Suppressor macrophage treated with lipopolysaccharide for 4 hours (primary cell): ENCODE measurements around the gene PRSS57.
"Not testable (repeated sequence)": the region's sequence is repeated elsewhere in the genome, so short reads cannot be mapped to it uniquely, and the experiment has no call there.

ENCODE experiments used
- DNase-seq: peaks from one replicate; pipeline ENCODE4 v3.0.0-alpha.2; 2020

The PRSS57 gene

DNA sequence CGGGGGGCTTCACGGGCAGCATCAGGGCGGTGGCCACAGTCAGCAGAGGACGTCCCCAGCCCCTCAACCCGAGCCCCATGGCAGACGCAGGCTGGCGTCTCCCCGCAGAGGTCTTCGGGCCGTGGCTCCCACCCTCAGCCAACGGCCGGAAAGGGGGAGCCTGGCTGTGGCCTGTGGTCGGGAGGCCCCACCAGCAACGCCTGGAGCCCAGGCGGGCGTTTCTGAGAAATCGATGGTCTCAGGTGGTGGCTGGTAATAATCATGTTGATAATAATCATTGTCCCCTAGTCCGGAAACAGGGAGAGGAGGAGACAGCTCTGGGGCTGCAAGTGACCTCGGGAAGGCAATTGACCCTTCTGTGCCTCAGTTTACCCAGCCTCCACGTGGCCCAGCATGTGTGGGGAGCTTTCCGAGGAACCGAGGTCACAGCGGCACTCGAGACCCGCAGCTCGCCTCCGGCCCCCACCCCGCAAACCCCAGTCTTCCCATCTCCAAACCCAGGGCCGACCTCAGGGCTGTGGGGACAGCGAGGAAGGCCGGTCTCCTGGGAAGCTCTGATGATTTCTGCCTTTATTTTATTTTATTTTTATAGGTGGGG lies at the start of gene PRSS57:
TSS of gene PRSS57 (minus strand) at position 101 of the 598 bp plus-strand sequence. CDS start at position 79, 22 bp downstream.
- DNase-seq = no peak

DNA sequence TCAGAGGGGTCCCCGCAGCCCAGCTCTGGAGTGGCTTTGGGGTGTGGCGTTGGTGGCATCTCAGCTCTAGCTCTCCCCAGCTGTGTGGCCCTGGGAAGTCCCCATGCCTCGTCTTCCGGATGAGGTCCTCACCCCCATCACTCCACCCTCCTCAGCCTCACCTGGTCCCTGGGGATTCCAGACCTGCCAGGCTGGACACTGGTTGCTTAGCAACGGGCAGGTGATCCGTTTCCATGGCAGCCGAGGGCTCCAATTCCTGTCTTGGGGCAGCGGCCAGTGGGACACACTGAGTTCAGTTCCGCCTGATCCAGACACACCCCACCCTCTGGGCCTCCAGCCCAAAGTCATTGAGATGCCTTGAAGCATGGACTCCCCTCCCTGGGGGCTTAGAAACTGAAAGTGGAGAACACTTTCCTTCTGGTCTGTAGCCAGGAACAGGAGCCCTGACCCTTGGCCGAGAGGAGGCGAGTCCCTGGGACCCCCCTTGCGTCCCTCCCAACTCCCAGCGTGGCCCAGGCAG lies 48.0 kb upstream of the PRSS57 start:
- DNase-seq = no peak

DNA sequence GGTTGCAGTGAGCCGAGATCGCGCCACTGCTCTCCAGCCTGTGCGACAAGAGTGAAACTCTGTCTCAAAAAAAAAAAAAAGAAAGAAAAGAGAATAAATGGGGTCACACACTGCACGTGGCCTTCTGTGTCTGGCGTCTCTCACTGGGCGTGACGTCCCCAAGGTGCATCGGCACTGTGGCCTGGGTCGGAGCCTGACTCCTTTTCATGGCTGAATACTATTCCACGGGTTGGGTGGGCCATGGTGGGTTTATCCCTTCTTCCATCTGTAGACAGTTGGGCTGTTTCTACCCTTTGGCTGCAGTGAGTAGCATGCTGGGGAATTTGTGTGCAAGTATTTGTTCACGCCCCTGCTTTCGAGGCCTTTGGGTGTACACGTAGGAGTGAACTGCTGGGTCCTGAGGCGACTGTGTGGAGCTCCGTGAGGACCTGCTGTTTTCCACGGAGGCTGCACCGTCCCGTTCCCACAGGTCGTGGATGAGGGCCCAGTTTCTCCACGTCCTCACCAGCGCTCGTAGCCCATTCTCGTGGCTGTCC lies 47.4 kb upstream of the PRSS57 start:
- DNase-seq = no peak

DNA sequence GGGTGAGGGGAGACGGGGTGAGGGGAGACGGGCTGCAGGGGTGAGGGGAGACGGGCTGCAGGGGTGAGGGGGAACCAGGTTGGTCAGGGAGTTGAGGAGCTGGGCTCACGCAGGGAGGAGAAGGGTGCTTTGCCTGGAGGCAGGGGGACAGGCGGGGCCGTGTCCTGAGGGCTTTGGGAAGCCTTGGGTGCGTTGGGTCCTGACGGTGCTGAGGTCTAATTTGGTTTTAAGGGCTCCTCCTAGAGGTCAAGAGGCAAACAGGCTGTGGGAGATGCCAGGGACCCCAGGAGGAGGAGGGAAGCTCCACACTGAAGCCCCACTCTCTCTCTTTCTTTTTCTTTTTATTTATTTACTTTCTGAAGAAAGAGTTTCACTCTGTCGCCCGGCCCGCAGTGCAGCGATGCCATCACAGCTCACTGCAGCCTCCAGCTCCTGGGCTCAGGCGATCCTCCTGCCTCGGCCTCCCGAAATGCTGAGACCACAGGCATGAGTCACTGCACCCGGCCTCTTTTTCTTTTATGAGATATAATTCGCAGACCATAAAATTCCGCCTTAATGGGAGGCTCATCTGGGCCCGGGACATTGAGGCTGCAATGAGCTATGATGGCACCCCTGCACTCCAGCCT lies 46.4 kb upstream of the PRSS57 start:
- DNase-seq = peak; percentile 18

DNA sequence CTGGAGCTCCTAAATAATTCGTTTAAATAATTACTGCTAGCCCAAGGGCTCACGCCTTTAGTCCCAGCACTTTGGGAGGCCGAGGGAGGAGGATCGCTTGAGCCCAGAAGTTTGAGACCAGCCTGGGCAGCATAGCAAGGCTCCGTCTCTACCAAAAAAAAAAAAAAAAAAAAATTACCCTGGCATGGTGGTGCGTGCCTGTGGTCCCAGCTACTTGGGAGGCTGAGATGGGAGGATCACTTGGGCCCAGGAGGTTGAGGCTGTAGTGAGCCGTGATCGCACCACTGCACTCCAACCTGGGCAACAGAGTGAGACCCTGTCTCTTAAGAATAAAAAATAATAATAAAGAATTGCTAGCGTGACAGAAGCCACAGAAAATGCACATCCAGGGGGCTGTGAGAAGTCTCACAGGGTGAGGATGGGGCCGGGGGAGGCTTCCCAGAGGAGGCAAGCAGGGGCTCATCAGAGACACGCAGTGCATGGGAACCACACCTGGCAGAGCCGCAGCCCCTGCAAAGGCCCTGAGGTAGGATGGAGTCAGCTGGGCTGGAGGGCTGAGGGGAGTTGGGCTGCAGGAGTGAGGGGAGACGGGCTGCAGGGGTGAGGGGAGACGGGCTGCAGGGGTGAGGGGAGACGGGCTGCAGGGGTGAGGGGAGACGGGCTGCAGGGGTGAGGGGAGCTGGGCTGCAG lies 45.7 kb upstream of the PRSS57 start:
- not testable (repeated sequence) for DNase-seq

DNA sequence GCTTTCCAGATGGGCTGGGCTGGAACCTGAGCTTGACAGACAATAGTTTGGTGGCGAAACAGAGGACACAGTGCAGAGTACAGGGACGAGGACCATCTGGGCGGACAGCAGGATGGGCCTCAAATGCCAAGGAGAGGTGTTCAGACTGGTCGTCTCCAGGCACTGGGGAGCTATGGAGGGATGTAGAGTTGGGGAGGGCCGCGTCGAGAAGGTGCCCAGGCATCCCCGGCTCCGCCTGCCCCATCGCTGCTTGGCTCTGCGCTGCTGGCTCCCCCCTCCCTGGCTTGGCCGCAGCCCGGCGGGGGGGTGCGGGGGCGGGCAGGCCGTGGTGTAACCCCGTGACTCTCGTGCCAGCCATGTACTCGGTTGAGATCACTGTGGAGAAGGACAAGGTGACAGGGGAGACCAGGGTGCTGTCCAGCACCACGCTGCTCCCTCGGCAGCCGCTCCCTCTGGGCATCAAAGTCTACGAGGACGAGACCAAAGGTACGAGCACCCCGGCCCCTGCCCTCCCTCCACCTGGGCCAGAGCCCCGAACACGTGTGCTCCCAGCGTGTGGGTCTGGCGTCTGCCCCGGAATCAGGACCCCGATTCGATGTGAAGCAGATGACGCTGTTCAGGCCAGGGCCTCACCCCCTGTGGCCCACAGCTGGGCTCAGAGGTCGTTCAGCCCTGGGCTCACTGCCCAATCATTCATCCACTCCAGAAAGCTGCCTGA lies 44.9 kb upstream of the PRSS57 start:
- DNase-seq = no peak

DNA sequence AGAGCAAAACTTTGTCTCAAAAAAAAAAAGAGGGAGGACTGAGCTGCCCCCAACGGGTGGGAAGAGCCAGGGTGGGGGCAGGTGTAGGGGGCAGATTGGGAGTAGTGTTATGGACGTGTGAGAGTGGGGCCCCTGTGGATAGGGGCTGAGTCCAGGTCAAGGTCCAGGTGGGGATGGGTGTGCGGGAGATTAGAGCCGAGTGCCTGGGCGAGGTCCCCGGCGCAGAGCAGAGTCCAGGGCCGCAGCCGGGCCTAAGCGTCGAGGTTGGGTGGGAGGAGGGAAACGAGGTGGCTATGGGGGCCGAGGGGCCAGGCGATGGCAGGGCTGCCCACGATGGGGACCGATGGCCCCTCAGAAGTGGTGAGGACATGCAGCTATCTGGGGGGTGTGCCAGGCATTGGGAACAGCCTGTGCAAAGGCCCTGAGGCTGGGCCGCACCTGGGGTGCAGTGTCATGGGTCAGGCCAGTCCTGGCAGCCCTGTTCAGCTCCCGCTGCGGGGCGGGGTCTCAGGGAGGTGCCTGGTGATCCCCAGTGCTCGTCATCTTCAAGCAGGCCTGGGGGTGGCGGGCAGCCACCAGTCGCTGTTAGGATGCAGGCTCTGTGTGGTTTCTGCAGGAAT lies 43.4 kb upstream of the PRSS57 start:
- DNase-seq = no peak

DNA sequence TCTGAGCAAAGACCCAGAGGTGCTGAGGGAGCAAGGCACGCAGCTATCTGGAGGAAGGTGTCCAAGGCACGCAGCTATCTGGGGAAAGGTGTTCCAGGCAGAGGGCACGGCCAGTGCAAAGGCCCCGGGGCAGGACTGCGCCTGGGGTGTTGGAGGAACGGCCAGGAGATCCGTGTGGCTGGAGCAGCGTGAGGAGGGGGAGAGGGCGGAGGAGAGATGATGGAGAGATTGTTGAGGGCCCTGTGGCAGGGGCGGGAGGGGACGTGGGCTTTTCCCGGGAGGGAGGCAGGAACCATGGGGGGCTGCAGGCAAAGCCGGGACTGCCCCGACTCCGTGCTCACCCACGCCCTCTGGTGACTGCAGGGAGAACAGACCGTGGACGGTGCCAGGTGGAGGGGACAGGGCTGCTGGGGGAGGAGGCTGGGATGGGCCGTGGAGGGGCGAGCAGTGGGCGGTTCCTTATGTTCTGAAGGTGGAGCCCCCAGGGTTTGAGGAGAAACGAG lies 42.4 kb upstream of the PRSS57 start:
- DNase-seq = peak; percentile 47

DNA sequence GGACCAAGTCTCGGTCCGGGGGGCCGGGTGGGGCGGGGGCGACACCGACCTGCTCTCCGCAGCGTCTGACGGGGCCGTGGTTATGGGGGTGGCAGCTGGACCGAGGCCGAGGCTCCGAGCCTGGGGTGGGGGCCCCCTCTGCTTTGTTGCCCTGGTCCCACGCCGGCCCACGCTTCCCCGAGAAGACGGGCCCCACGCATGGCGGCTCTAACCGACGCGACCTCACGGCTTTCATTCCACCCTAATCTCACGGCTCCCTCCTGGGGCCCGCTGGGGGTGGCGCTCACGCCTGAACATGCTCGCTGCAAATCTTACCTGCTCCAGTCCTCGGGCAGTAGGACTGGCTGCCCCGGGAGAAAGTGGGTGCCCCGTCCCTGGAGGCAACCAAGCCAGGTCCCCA lies 40.9 kb upstream of the PRSS57 start:
- no peak for DNase-seq

DNA sequence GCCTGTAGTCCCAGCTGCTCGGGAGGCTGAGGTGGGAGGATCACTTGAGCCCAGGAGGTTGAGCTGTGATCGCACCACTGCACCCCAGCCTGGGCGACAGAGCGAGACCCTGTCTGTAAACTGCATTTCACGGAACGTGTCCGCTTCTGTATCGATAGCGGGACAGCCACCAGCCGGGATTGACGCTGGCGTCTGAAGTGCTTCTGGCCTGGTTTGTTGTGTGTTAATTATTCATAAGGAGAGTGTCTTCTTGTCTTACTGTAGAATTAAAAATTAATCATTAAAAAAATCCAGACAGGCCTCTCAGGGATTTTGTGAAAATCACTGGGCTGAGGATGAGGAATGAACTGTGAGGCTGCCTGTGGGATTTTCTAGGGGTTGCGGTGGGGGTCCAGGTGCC lies 39.5 kb upstream of the PRSS57 start:
- DNase-seq = no peak

DNA sequence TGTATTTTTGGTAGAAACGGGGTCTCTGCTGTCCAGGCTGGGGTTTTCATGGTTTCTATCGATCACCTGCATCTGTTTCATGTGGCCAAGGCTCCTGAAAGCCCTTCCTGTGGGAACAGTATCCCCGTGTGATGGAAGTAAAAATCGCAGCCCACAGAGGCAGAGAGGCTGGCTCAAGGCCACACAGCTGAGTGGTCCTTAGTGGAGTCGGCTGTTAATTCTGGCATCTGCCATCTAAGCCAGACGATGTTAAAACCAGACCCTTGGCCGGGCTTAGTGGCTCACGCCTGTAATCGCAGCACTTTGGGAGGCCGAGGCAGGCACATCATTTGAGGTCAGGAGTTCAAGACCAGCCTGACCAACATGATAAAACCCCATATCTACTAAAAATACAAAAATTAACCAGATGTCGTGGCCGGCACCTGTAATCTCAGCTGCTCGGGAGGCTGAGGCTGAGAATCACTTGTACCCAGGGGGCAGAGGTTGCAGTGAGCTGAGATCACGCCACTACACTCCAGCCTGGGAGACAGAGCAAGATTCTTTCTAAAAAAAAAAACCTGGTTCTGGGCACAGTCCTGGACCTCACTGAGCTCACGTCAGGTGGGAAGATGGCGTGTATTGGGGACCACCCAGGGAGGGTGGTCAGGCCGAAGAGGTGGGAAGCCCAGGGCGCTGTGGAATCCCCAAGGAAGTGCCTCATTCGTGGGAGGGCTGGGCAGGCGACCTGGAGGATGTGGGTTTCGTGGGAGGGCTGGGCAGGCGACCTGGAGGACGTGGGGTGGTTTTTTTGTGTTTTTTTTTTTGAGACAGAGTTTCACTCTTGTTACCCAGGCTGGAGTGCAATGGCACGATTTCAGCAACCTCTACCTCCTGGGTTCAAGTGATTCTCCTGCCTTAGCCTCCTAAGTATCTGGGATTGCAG lies 37.2 kb upstream of the PRSS57 start:
- DNase-seq = no peak

DNA sequence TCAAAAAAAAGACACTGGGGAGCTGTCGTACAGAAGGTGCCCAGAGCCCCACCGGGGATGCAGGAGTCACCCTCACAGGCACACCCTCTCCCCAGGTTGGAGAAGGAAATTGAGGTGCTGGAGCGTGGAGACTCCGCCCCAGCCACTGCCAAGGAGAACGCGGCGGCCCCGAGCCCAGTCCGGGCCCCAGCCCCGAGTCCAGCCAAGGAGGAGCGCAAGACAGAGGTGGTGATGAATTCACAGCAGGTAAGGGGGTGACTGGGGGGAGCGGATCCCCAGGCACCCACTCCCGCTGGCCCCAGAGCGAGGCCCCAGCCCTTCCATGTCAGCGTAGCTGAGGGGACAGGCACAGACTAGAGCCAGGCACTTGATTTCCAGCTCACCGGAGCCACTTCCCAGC lies 35.7 kb upstream of the PRSS57 start:
- DNase-seq = no peak

DNA sequence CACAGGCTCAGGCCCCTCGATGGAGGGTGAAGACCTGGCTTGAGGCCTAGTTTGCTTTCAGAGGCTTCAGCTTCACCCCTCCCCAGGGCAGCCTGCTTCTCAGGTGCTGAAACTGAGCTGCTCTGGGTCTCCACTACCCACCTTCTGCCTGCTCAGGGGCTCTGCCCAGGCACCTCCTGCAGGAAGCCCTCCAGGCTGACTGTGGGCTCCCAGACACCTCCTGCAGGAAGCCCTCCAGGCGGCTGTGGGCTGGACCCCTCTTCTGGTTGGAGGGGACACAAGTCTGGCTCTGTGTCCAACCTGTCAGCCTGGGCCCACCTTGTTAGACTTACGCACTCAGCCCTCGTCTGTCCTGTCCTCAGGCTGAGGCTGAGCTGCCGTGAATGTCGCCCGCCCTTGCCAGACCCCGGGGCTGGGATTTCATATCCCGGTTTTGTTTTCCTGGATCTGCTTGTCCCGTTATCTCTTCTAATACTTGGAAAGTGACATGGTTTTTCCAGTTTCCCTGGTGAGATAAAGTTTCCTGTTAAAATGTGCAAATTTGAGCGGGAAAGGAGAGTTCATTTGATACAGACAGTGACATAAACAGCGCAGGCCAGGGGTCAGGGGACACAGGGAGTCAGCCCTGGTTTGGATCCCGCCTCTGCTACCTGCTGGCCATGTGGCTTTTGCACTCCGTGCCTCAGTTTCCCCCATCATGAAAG lies 34.9 kb upstream of the PRSS57 start:
- no peak for DNase-seq

DNA sequence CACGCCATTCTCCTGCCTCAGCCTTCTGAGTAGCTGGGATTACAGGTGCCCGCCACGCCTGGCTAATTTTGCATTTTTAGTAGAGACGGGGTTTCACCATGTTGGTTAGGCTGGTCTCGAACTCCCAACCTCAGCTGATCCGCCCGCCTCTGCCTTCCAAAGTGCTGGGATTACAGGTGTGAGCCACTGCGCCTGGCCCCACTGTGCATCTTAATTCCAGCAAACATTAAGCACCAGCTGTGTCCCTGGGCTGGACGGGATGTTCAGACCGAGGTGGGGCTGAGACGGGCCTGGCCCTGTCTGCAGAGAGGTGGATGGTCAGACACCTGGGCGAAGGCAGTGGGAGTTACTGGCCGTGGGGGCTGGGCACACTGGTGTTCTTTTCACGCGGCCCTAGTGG lies 34.3 kb upstream of the PRSS57 start:
- DNase-seq = not testable (repeated sequence)

DNA sequence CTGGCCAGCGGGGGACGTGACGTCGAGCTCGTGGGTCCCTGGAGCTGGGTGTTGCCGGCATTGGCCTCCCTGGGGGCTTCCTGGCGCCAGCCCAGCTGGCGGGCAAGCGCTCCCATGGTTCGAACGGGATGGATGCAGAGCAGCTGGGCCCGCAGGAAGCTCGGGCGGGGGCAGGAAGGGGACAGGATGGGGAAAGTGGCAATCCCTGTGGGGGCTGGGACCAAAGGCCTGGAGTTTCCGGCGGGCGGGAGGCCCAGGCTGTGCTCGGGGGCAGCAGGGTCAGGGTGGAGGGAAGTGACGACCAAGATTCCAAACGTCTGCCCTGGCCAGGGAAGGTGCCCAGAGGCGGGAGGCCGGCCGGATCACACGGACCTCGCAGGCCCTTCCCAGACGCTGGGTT lies 32.8 kb upstream of the PRSS57 start:
- DNase-seq = no peak

DNA sequence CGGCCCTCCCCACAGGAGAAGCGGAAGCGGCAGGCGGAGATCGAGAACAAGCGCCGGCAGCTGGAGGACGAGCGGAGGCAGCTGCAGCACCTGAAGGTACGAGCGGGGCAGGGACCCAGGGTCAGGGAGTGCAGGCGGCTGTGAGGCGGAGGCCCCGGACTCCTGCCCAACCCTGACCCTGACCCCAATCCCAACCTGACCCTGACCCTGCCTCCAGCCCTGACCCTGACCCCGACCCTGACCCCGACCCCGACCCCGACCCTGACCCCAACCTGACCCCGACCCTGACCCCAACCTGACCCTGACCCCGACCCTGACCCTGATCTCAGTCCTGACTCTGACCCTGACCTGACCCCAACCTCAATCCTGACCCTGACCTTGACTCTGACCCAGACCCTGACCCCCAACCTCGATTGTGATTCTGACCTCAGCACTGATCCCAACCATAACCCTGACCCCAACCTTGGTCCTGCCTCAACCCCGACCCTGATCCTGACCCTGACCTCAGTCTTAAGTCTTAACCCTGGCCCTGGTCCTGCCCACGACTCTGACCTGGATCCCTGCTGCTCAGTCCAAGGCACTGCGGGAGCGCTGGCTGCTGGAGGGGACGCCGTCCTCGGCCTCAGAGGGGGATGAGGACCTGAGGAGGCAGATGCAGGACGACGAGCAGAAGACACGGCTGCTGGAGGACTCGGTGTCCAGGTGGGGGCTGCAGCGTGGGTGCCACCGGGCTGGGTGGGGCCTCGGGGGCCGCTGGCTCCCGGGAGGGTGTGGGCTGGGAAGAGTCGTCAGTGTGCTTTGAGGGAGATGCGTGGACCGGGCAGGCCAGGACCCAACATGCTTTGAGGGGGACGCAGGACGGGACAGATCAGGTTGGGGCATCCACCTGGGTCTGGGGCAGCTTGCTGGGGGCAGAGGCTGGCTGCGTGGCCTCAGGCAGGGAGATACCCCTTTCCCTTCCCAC lies 32.0 kb upstream of the PRSS57 start:
- DNase-seq = no peak

DNA sequence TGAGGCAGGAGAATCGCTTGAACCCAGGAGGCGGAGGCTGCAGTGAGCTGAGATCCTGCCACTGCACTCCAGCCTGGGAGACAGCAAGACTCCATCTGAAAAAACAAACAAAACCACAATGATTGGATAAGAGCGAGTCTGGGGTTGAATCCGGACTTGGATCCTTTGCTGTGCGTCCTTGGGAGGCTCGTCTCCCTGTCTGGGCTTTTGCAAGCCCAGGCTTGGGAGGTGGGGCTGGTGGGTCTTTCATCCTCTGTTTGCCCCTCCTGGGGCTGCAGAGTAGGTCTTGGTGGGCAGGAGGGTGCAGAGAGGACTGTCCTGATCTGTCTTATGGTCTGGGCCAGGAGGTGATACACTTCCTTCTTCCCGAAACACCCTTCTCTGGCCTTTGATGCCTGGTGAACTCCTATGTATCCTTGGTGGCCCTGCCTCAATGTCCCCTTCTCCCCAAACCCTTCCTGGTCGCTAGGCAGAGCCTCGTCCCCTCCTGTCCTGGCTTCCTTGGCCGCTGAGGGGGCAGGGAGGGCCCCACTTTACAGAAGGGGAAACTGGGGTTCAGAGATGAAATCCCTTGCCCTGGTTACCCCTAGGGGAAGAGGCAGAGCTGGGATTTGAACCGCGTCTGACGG lies 30.3 kb upstream of the PRSS57 start:
- DNase-seq = no peak

DNA sequence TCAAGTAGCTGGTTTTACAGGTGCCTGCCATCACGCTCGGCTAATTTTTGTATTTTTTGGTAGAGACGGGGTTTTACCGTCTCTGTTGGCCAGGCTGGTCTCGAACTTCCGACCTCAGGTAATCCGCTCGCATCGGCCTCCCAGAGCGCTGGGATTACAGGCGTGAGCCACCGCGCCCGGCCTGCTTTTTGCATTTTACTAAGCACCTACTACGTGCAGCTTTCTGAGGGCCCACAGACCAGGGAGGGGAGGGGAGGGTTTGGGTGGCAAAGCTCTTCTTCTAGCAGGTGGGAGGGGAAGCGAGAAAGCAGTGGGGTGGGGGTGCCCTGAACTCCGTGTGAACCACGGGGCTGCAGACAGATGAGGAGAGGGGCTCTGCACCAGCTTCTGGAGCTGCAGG lies 28.5 kb upstream of the PRSS57 start:
- no peak for DNase-seq

DNA sequence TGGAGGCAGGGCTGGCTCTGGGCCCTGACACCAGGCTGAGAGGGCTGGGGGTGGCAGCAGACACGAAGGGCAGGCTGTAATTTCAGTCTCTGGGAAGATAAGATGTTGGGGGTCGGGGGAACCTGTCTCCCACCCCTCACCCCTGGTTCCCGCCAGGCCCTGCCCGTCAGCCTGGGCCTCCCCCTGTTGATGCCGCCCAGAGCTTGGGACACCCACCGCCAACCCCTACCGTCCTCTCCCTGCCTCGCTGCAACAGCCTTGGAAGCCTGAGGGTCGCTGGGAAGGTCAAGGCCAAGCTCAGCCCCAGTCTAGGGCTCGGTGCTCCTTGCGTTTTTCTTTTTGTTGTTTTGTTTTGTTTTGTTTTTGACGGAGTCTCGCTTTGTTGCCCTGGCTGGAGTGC lies 28.0 kb upstream of the PRSS57 start:
- no peak for DNase-seq
